Ramos (cell line): ENCODE measurements around the gene TLR6.

Experiments
- in situ Hi-C: fragments of 300-500 bp; cut with MboI; formaldehyde crosslinking; loops from one replicate; pipeline ENCODE4 v1.14.3; 2022; ENCODE audit warnings: low sequenced_read_pairs; ENCODE audit not compliant: unreplicated experiment

TLR6 gene

GRCh38 chr4:38856524-38857337 lies at the start of gene TLR6:
TLR6 (minus strand) TSS chr4:38856817; CDS start chr4:38829473, 27,344 bp downstream.
- in situ Hi-C loops = no loop called here

GRCh38 chr4:38905652-38906385 lies 49.2 kb upstream of the TLR6 start:
- in situ Hi-C loops = no loop called here

- in situ Hi-C loops = no loop called here
Observed at GRCh38 chr4:38904682-38905081, 48.1 kb upstream of the TLR6 start.

- in situ Hi-C loops = no loop called here
Observed at GRCh38 chr4:38904090-38904666, 47.6 kb upstream of the TLR6 start.

- in situ Hi-C loops = no loop called here
Observed at GRCh38 chr4:38902695-38903094, 46.1 kb upstream of the TLR6 start.

GRCh38 chr4:38902221-38902620 lies 45.6 kb upstream of the TLR6 start:
- in situ Hi-C loops = no loop called here

- in situ Hi-C loops = loop anchor here (5.0 to 10.0 kb wide), 2 partner anchors 239 to 537 kb away; no protein-coding TSS in a partner anchor
Observed at GRCh38 chr4:38898245-38898644, 41.6 kb upstream of the TLR6 start.

GRCh38 chr4:38896940-38897339 lies 40.3 kb upstream of the TLR6 start:
- in situ Hi-C loops = loop anchor here (5.0 to 10.0 kb wide), 2 partner anchors 240 to 538 kb away; no protein-coding TSS in a partner anchor

- in situ Hi-C loops = loop anchor here (10.0 kb wide), 1 partner anchor 540 kb away; no protein-coding TSS in a partner anchor
Observed at GRCh38 chr4:38894322-38894982, 37.8 kb upstream of the TLR6 start.

- in situ Hi-C loops = loop anchor here (10.0 kb wide), 1 partner anchor 543 kb away; no protein-coding TSS in a partner anchor
Observed at GRCh38 chr4:38891051-38891983, 34.7 kb upstream of the TLR6 start.

GRCh38 chr4:38889143-38889542 lies 32.5 kb upstream of the TLR6 start:
- in situ Hi-C loops = no loop called here

- in situ Hi-C loops = no loop called here
Observed at GRCh38 chr4:38884254-38884653, 27.6 kb upstream of the TLR6 start.

- in situ Hi-C loops = no loop called here
Observed at GRCh38 chr4:38876636-38877035, 20.0 kb upstream of the TLR6 start.

GRCh38 chr4:38873290-38873944 lies 16.8 kb upstream of the TLR6 start:
- in situ Hi-C loops = no loop called here

- in situ Hi-C loops = no loop called here
Observed at GRCh38 chr4:38872620-38873019, 16.0 kb upstream of the TLR6 start.

- in situ Hi-C loops = no loop called here
Observed at GRCh38 chr4:38871593-38871992, 15.0 kb upstream of the TLR6 start.

GRCh38 chr4:38870098-38870808 lies 13.6 kb upstream of the TLR6 start:
- in situ Hi-C loops = no loop called here

GRCh38 chr4:38869511-38869910 lies 12.9 kb upstream of the TLR6 start:
- in situ Hi-C loops = no loop called here
